A673 (cell line): ENCODE results near the gene OAS1. TPM values are rescaled to one million over a fixed set of nuclear protein-coding genes. Genes with fewer than 3 reads are reported as not detected.

Source experiments
- BruUV-seq: library from RNA; stranded (reverse); fragments of 400-500 nt; replicated peaks from 2 replicates; lab custom pipeline; 2021; lab: Mats Ljungman, UMichigan
- CTCF ChIA-PET: fragments of 300-600 bp; sonication (Branson Sonifier 250); formaldehyde crosslinking; loops from one replicate; lab custom pipeline; 2022; ENCODE audit warnings: antibody characterized with exemption; lab: Charles Lee
- POLR2A ChIA-PET: fragments of 300-600 bp; sonication (Branson Sonifier 250); formaldehyde crosslinking; loops from one replicate; lab custom pipeline; 2022; ENCODE audit warnings: antibody characterized with exemption; ENCODE audit not compliant: low non-redundant PET; lab: Charles Lee
- DNase-seq: peaks from one replicate; pipeline ENCODE4 v3.0.0-alpha.2; 2015; ENCODE audit warnings: low spot score
- H3K27ac ChIP-seq: fragments of 200-600 bp; sonication (generic); 2 replicates; pipeline ENCODE4 v1.5.1; 2016; ENCODE audit warnings: mixed run types, low read depth, mild to moderate bottlenecking, mixed read lengths, antibody characterized with exemption, low read length; ENCODE audit not compliant: poor library complexity, severe bottlenecking
- H3K27me3 ChIP-seq: fragments of 200-600 bp; sonication (generic); replicated peaks from 2 replicates; pipeline ENCODE4 v1.6.1; 2017; ENCODE audit warnings: mixed run types, low read depth, mild to moderate bottlenecking, mixed read lengths, antibody characterized with exemption, low read length; ENCODE audit not compliant: insufficient read depth, poor library complexity
- H3K36me3 ChIP-seq: fragments of 200-600 bp; sonication (generic); 2 replicates; pipeline ENCODE4 v1.6.1; 2016; ENCODE audit warnings: mixed run types, mild to moderate bottlenecking, mixed read lengths, antibody characterized with exemption, low read length; ENCODE audit not compliant: insufficient read depth, poor library complexity, severe bottlenecking
- H3K4me1 ChIP-seq: fragments of 200-600 bp; sonication (generic); 2 replicates; pipeline ENCODE4 v1.6.1; 2017; ENCODE audit warnings: mixed run types, mild to moderate bottlenecking, mixed read lengths, antibody characterized with exemption, low read length; ENCODE audit not compliant: insufficient read depth, poor library complexity, severe bottlenecking
- H3K4me3 ChIP-seq: fragments of 200-600 bp; sonication (generic); 2 replicates; pipeline ENCODE4 v1.5.1; 2016; ENCODE audit warnings: low read depth, mixed run types, mild to moderate bottlenecking, mixed read lengths, low read length; ENCODE audit not compliant: poor library complexity, severe bottlenecking
- H3K9me3 ChIP-seq: fragments of 200-600 bp; sonication (generic); 2 replicates; pipeline ENCODE4 v1.6.1; 2016; ENCODE audit warnings: mixed run types, low read depth, mild to moderate bottlenecking, mixed read lengths, antibody characterized with exemption, low read length; ENCODE audit not compliant: poor library complexity, severe bottlenecking
- EZH2 ChIP-seq: fragments of 200-600 bp; sonication (generic); IDR thresholded peaks from 2 replicates; pipeline ENCODE4 v1.6.1; 2017; ENCODE audit warnings: borderline replicate concordance, low read depth, mild to moderate bottlenecking, mixed read lengths, antibody characterized with exemption, low read length; ENCODE audit not compliant: poor library complexity, severe bottlenecking
- intact Hi-C: fragments of 100-400 bp; cut with micrococcal nuclease; formaldehyde crosslinking; loops from one replicate; pipeline ENCODE4 v1.10.0; 2022; ENCODE audit not compliant: unreplicated experiment
- total RNA-seq: library from RNA; stranded (reverse); gene quantifications from 2 replicates; pipeline ENCODE4 v1.2.3, GENCODE V29; 2021
- TF ChIP-seq, protein P1 (sequence below): fragments of 300-800, 200-600 bp; sonication (generic); conservative IDR thresholded peaks from 2 replicates; pipeline ENCODE4 v1.5.1; 2017; ENCODE audit warnings: low read depth, mild to moderate bottlenecking, antibody characterized with exemption, low read length, moderate library complexity, mixed read lengths

OAS1 gene
- total RNA-seq, 1 experiment from 2014 or later, result 12.4 TPM

GRCh38 chr12:112961074-112961473 lies 54.3 kb downstream of the OAS1 start:
- H3K27ac ChIP-seq, result no peak overlapping the region
- BruUV-seq, result no TSS peak
- H3K27me3 ChIP-seq, result no peaks in the 10 kb centered on the region
- no peaks in the 10 kb centered on the region for H3K4me1 ChIP-seq
- no peaks in the 10 kb centered on the region for H3K9me3 ChIP-seq
- no peak for DNase-seq
- ChIA-PET POLR2A (no interaction called here), CTCF (no interaction called here)
- intact Hi-C loops, result no loop called here
- TF ChIP-seq, protein P1, sequence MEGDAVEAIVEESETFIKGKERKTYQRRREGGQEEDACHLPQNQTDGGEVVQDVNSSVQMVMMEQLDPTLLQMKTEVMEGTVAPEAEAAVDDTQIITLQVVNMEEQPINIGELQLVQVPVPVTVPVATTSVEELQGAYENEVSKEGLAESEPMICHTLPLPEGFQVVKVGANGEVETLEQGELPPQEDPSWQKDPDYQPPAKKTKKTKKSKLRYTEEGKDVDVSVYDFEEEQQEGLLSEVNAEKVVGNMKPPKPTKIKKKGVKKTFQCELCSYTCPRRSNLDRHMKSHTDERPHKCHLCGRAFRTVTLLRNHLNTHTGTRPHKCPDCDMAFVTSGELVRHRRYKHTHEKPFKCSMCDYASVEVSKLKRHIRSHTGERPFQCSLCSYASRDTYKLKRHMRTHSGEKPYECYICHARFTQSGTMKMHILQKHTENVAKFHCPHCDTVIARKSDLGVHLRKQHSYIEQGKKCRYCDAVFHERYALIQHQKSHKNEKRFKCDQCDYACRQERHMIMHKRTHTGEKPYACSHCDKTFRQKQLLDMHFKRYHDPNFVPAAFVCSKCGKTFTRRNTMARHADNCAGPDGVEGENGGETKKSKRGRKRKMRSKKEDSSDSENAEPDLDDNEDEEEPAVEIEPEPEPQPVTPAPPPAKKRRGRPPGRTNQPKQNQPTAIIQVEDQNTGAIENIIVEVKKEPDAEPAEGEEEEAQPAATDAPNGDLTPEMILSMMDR, result no peak
- TF ChIP-seq EZH2, result no peak
- H3K4me3 ChIP-seq, result no peak overlapping the region
- peaks cover 5% of the 10 kb centered on the region for H3K36me3 ChIP-seq

- H3K36me3 ChIP-seq, result peaks cover 5% of the 10 kb centered on the region
- H3K4me3 ChIP-seq, result no peak overlapping the region
- DNase-seq, result no peak
- intact Hi-C loops, result no loop called here
- H3K9me3 ChIP-seq, result no peaks in the 10 kb centered on the region
- H3K27ac ChIP-seq, result no peak overlapping the region
- POLR2A ChIA-PET, result no interaction called here
- TF ChIP-seq, protein P1, result no peak
- no peak for TF ChIP-seq EZH2
- H3K4me1 ChIP-seq, result no peaks in the 10 kb centered on the region
- CTCF ChIA-PET, result no interaction called here
- H3K27me3 ChIP-seq, result no peaks in the 10 kb centered on the region
- BruUV-seq, result no TSS peak
Observed at GRCh38 chr12:112961536-112961935, 54.8 kb downstream of the OAS1 start.

DNA sequence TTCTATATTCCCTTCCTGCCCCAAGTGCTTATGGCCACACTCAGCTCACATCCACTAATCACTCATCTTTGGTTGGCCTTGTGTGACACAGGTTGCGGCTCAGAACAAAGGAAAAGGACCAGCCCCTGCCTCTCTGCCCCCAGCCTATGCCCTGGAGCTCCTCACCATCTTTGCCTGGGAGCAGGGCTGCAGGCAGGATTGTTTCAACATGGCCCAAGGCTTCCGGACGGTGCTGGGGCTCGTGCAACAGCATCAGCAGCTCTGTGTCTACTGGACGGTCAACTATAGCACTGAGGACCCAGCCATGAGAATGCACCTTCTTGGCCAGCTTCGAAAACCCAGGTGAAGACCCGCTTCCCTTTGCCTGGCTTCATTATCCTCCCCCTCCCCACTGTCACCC lies 55.8 kb downstream of the OAS1 start:
- BruUV-seq, result no TSS peak
- no peaks in the 10 kb centered on the region for H3K27me3 ChIP-seq
- intact Hi-C loops, result no loop called here
- no peak overlapping the region for H3K4me3 ChIP-seq
- H3K9me3 ChIP-seq, result no peaks in the 10 kb centered on the region
- POLR2A ChIA-PET, result no interaction called here
- no peak for DNase-seq
- peaks cover 5% of the 10 kb centered on the region for H3K36me3 ChIP-seq
- no peak overlapping the region for H3K27ac ChIP-seq
- CTCF ChIA-PET, result no interaction called here
- TF ChIP-seq, protein P1, result no peak
- TF ChIP-seq EZH2, result no peak
- H3K4me1 ChIP-seq, result no peaks in the 10 kb centered on the region
